ENCODE measurements around the gene LPAR3.

Gene LPAR3

DNA sequence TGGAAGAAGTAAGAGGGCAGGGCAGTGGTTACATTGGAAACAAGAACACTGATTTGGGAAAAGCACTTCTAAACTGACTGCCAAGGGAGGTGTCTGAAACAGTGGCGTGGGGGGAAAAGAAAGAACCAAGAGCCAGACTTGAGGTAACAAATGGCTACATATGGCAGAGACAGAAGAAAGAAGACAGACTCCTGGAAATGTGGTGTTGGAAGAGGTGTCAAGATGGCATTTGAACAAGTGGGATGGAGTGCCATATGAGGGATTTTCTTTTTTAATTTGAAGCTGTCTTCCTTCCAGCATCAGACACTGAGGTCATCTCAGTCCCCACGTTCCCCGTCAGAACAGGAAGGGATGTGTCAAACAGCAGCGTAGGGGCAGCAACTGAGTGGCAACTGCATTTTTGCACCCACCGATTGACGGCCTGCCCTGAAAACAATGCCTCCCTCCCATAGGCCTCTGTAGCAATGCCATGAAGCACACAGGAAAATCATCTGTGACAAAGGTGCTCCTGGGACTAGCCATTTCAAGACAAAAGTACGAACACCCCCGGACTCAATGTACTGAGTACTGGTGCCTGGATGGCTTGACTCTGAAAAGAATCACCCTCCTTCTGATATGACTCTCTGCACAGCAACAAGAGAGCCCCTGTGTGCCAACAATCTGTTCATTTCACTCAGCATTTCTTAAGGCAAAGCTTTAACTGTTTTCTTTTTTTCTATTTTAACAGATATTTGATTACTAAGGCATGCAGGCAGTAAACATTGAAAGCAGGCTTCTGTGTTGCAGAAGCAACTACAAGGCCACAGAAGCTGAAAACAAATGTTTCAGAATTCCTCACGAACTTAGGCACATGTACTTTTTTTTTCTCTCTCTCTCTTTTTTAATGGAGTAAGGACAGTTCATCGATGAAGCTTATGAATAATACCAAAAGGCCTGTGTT is 37.0 kb downstream of the LPAR3 start:
- DNase-seq = no peak

DNA sequence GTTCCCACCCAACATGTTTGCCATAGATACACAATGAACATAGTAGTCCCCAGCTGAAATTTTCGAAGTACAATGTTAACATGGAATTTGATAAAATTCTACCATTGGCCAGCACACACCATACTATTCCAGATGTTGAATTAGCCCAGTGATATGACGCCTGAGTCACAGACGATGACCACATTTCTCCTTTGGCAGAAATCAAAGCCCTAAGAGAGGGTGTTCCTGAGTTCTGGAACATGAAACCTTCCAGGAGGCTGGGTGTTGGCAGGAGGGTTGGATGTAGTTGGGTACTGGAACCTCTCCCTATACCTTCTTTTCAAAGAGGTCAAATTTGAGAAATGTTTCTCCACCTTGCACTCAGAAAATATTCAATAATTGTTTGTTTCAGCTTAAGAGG is 37.8 kb downstream of the LPAR3 start:
- no peak for DNase-seq

DNA sequence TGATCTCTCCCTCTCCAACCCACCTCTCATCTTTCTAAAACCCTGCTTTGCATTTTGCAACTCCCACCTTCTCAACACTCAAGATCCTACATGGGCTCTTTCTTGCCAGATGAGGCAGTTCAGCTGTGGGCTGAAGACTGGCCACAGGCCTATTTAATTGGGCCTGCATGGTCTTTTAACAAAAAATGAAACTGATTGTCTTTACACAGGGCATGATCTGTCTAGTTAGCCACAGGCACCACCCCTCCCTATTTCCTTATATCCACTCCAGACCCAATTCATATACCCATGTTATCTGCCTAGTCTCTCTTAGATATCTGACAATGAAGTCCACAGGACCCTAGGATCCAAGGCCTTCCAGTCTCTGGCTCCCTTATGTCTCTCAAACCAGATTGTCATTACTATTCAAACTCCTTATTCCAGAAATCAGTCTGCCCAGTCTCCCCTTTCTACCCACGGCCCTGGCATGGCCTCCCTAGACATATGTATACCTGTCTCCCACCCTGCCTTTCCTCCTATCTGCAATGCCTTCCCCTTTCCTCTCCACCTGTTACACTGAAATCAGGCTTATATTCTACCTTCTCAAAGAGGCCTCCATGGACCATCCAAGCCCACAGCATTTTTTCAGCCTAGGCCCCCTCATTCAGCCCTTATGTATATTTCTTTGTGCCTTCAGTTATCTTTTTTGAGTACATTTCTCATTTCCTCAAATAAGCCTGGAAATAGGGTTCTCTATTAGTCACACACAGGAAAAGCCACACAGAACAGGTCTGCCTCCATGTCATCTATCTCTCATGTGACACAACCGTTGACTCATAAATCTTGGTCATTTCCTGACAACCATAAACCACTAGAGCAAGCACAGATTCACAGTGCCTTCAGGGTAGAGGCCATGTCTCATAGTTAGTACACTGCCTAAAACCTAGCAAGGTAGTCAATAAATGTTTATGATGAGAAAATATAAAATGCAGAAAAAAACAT is 39.0 kb downstream of the LPAR3 start:
- DNase-seq = peak; percentile 36

DNA sequence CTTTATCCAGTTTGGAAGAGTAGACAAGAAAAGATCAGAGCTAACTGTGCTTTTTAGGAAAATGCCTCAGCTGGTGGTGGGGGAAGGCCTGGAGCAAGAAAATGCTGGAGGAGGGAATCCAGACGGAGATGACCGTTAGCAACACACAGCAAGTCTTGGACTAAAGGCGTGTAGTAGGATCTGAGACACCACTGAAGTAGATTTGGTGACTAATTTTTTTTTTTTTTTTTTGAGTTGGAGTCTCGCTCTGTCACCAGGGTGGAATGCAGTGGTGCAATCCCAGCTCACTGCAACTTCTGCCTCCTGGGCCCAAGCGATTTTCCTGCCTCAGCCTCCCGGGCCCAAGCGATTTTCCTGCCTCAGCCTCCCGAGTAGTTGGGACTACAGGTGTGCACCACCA is 41.2 kb downstream of the LPAR3 start:
- no peak for DNase-seq

DNA sequence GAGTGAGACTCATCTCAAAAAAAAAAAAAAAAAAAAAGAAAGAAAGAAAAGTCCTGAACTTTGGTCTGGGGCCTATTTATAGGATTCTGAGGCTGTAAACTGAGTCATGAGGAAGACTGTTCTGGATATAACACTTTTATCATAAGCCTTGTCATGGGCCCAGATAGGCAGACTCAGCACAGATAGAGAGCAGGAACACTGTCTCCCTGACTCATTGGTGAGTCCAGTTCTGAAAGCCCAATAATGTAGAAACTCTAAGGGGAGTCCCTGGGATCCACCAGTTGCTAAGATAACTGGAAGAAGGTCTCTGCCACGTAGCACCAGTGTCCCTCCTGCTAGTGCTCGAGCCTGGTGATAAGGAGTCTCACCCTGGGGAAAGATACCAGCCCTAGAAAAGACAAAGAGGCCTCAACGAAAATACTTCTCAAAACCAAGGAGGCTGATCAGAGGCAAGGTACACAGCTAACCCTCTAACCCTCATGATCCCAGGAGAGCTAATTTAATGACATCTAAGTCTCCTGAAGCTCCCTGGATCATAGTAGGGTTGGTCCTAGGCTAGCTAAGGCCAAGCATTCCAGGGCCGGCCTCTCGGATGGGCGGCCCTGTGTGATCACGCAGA is 43.5 kb downstream of the LPAR3 start:
- no peak for DNase-seq

DNA sequence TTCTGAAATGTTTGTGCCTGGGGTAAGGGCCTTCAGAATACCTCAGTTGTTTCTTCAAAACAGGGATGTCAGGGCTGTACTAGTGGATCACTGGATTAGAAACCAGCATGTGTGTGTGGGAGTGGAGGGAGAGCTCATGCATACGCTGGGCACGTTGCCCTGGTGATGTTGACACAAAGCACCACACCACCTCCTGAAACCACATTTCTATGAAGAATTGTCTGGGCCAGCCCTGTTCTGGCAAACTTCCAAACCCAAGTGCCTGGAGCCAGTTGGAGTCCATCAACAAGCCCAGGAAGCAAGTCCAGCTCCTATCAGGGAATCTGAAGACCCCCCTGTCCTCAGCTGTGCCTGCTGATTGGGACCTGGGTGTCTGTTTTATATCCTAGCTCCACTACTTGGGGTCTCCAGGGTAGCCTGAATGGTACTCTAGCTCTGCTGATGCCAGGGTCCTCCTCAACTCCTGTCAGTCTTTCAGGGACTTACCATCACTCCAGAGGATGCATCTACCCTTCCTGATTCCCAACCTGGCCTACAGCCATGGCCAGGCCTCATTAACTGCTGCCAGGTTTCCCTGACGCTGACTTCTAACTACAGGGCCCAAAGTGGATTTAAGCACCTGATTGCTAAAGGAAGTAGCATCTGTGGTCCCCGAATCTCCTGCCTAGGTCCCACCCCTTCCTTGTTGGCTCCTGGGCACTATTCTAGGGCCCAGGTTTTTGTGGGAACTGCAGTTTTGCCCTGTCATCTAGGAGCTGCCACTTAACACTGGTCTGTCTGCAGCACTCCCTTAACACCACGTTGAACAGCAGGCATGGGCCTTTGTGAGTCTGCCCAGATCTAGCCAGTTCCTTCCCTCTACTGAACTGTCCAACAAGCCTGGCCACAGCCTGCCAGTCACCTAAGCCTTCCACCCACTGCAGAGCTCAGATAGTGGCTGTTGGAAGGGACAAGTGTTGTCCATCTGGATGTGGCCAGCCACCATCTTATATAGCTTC is 45.5 kb downstream of the LPAR3 start:
- DNase-seq = peak; percentile 35

DNA sequence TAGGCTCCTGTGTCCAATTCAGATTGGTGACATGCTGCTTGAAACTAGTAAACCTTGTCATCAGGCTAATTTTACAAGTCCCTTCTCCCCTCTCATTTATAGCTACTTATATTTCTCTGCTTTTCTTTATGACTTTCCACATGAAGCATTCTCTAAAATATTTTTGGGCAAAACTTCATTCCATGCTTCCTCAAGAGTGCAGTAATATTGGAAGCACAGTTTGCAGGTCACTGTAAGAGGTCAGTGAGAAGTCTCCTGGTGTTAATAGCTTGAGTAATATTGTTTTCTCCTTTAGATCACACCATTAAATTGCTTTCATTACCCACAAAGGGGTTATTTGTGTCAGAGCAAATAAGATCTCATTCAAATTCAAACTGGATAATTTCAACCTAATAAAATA is 46.6 kb downstream of the LPAR3 start:
- DNase-seq = no peak

DNA sequence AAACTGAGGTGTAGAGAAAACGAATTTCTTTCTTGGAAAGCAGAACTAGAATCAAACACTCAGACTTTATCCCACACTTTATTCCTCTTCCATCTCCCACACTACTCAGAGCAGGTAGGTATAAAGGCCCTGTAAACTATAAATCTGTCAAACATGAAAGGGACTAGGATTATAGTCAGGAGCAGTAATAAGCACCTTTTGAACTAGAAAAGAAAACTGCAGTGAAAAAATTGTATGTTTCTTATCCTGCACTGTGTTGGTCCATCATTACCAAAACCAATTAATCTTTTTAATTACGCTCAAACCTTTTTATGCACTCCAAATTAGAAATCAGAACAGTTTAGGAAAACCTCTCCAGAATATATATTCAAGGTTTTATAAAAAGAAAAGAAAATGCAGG is 47.6 kb downstream of the LPAR3 start:
- DNase-seq = no peak

DNA sequence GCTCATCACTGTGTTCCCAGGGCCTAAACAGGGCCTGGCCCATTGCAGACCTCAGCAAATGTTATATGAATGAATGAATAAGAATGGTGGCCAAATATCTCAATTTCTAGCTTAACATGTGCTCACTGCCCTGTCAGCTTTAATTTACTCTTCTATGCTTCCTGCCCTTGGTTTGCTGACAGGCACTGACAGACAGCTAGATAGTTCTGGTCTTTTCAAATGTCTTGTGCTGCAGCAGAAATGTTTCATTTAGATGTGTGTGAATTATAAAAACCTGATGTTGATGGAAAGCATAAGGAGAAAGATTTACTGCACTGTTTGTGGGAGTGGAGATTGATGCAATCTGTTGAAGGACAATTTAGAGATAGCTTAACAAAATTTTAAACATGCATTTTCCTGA is 48.9 kb downstream of the LPAR3 start:
- no peak for DNase-seq

DNA sequence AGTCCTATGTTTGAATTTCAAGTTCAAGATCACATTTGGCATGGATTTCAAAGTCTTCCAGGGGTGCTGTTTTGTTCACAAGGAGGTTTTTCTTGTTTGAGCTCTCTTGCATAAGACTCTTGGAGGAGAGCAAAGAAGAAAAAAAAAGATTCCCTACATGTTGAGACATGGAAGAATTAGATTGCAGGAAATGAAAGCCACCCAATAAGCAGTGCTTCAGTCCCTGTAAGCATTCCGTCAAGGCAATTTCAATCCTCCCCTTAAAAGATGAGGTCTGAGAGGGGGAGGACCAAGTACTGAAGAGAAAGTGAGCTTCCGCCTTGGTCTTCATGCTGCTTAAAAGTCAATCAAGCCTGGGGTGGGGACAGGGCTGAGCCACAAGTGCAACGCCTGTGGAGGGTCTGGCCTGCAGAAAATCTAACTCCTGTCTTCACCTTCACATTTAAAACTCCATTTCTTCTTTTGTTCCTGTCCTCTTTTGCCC is 50.2 kb downstream of the LPAR3 start:
- DNase-seq = no peak

DNA sequence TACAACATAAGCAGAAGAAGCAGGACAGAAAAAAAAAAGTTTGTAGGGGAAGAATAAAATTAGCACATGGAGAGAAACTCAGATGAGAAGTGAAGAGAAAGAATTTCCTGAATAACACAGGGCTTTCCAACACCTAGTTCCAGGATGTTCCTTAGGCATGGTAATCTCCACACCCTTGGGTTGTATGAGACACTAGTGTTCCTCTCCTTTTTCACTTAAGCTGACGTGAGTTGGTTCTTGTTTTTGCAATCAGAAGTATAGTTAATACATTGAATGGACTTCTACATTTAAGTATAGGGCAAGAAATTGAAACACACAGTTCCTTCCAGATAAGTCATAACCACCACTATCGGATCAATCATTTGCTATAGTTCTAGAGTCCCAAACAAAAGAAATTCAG is 51.0 kb downstream of the LPAR3 start:
- no peak for DNase-seq

DNA sequence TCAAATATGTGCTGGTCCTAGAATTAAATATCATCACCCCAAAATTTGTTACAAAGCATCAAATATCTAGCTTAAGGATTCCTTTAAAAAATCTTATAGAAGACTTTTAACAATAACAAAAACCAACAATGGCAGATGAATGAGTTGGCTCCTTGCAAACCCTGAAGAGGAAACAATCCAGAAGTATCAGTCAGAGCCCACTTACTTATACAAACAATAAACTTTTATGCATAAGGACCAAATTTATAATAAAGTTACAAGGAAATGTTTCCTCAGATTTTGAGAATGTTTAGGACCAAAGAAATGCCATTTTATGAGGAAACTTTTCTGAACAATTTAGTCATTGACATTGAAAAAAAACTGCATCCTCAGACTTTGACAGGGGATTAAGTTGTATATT is 52.7 kb downstream of the LPAR3 start:
- DNase-seq = no peak

DNA sequence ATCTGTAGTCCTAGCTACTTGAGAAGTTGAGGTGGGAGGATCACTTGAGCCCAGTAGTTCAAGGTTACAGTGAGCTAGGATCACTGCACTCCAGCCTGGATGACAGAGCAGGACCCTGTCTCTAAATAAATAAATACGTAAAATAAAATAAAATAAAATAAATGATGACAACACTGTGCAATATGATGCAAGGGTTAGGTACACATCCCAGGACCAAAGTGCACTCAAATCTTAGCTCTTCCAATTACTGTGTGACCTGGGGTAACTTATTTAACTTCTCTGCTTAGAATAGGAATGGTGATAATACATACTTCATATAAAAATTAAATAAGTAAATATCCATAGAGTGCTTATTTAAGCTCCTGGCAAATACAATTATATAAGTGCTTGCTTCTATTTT is 53.5 kb downstream of the LPAR3 start:
- DNase-seq = no peak

DNA sequence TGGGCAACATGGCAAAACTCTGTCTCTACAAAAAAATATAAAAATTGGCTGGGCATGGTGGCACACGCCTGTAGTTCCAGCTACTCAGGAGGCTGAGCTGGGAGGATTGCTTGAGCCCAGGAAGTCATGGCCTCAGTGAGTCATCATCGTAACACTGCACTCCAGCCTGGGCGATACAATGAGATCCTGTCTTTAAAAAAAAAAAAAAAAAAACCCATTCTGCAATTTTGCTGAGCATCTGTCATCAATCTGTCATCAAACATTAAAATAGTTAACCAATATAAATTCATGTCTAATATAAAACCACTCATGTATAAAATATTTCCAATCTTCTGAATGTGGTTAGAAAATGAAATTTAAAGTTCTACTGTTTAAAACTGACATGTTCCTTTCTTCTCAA is 56.9 kb downstream of the LPAR3 start:
- DNase-seq = no peak

DNA sequence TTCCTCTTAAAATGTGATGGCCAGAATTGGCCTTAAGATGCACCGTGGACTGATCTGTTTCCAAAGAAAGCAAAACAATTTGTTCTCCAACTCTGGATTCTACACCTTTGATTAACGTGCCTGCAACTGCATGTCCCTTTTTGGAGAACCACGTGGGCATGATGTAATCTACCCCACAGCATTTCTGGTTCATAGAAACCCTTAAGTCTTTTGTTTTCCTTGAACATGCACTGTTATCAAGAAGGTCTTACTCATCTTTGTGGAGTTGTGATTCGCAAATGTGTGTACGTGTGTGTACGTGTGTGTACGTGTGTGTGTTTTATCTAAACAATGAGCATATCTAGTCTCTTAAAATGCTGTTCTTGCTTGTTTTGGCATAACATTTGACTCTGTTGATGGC is 57.8 kb downstream of the LPAR3 start:
- no peak for DNase-seq

DNA sequence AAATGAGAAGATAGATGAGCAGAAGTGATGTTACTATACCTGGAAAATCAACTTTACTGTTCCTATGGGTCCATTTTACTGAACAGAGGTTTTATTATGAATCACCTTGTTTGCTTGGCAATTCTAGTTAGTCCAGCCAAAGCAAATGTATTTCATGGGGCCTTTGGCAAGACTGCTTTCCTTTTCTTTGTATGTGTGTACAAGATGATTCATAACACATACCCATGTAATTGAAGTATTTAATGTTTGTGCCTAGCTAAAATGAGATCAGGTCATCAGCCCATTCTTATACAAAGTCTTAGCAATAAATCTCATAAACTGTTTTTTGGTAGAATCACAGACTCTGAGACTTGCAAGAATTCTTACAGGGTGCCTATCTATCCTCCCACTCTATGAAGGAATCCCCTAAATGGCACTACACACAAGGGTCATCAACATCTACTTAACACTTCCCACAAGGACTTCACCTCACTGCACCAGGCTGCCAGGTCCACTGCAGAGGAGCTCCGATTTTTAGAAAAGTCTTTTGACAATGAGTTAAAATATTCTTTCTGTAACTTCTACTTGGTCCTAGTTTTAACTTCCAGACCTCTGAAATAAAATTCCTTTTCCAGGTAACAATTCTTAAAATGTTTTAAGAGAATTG is 58.5 kb downstream of the LPAR3 start:
- DNase-seq = no peak

DNA sequence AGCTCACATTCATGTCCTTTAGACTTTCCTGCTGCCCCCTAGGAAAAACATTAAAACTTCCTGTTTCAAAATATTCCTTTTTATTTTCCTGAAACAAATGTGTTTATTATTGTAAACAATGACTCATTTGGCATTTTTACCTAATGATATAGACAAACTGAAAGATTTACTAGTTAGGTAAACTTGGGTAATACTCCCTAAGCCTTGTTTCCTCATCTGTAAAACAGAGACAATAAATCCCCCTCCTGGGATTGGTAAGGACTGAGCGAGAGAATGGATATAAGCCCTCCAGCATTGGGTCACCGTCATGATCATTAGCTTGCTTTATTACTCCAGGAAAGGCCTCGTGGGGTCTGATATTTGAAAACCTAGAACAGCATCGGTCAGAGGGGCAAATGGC is 59.8 kb downstream of the LPAR3 start:
- no peak for DNase-seq

DNA sequence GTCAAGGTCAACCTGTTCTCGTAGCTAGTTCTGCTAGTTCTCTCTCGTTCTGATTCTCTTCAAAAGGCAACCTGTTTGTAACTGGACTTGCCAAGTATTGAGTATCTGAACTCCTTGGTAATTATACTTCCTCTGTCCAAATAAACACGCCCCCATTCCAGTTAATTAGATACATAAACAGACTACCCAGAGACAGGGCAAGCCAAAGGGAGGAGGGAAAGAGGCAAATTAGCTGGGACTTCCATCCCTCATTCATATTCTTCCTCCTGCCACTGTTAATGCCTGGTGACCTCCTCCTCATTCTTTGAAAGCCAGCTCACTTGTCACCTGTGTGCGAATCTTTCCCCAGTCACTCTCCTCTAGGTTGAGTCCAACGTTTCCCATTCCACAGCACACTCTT is 62.9 kb downstream of the LPAR3 start:
- no peak for DNase-seq

DNA sequence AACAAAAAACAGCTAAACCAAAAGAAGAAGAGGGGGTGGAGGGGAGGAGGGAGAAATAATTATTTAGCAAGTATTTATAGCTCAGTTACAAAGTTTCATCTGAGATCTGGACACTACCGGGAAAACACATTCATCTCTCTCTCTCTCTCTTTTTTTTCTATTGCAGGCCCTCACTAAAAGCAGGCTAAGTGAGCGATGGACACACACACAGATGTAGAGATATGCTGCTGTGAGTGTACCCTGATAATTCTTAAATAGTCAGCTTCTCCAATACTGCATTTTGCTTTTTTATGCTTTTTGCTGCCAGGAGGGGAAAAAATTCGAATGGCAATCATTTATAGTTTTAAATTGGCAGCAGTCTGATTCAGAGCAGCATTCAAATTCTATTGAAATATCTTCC is 65.0 kb downstream of the LPAR3 start:
- DNase-seq = no peak

DNA sequence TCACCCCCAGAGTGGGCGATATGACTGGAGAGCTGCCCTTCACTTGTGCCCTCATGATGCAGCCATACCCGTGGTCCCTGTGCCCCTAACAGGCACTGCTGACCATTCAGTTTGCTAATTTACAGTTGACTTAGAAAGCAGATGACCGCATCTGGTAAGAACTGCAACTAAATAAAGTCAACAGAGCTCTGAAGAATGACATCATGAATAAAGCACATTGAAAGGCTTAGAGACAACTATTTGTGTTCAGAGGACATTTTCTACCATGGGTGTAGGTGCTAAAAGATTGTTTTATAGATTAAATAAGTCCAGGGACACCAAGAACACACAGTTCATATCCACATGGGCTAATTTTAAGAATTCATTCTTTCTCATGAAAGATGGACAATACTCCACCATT is 65.5 kb downstream of the LPAR3 start:
- DNase-seq = no peak

DNA sequence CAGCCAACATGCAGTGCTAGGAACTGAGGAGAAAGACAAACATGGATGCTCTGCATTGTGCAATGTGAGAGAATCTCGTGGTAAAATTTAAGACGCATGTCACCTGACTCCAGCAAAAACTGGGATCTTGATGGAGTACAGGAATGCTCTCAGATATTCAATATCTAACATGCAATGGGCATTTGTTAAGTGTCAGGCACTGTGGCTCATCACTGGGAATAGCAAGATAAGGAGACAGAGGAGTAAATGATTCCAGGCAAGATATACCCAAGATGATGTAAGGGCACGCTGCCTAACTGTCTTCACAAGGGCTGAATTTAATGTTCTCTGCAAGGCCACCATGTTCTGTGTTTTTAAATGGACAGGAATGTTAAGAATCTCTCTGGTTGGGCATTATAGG is 67.8 kb downstream of the LPAR3 start:
- no peak for DNase-seq
